ENCODE measurements around the gene ETV4. TPM values are rescaled to one million over a fixed set of nuclear protein-coding genes. Genes with fewer than 3 reads are reported as not detected.

Gene ETV4
- total and polyA plus RNA-seq, 2 of the 13 experiments (the other 11 are each of a cell fraction or from before 2014, with no cell fraction given) = 128 to 330 TPM

DNA sequence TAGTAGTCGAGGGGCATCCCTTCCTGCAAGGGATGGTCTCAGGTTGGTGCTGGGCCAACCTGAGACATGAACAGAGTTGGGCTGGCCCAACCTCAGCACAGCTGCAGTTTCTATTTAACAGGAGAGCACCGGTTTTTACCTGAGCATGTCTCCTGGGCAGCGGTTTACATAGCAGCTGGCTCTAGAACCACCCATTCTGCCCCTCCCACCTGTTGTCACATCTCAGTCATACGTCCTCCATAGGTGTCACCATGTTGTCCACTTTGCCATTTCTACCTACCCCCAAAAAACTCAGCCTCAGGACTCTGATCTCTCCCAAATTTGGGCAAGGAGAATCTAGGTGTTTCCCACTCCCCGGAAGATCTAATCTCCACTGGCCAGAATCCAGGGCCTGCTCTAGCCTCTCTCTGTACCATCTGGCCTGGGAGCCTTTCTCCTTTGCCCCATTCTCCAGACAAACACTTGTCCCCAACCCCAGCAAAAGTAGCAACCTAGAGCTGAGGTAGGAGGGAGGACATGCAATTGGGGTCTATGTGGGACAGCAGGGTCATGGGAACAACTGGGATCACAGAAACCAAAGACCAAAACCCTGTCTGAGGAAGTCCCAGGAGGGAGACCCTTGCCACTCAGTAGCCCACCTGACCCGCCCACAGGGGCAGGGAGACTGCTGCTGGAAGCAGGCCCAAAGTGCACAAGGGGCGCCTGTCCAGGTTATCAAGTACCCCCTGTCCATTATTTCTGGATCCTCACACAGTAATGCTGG is 19.1 kb downstream of the ETV4 start (continued):
- TF ChIP-seq, protein P1, sequence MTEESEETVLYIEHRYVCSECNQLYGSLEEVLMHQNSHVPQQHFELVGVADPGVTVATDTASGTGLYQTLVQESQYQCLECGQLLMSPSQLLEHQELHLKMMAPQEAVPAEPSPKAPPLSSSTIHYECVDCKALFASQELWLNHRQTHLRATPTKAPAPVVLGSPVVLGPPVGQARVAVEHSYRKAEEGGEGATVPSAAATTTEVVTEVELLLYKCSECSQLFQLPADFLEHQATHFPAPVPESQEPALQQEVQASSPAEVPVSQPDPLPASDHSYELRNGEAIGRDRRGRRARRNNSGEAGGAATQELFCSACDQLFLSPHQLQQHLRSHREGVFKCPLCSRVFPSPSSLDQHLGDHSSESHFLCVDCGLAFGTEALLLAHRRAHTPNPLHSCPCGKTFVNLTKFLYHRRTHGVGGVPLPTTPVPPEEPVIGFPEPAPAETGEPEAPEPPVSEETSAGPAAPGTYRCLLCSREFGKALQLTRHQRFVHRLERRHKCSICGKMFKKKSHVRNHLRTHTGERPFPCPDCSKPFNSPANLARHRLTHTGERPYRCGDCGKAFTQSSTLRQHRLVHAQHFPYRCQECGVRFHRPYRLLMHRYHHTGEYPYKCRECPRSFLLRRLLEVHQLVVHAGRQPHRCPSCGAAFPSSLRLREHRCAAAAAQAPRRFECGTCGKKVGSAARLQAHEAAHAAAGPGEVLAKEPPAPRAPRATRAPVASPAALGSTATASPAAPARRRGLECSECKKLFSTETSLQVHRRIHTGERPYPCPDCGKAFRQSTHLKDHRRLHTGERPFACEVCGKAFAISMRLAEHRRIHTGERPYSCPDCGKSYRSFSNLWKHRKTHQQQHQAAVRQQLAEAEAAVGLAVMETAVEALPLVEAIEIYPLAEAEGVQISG (CRISPR knock-in tag; IDR thresholded peaks at IDR 0.05) = peak; percentile 35; the same call in 1 of the 2 replicates
- no peak for TF ChIP-seq ZNF652 (CRISPR knock-in tag; IDR thresholded peaks at IDR 0.05; ENCODE audit: borderline replicate concordance, low read depth)
- TF ChIP-seq, protein P2, sequence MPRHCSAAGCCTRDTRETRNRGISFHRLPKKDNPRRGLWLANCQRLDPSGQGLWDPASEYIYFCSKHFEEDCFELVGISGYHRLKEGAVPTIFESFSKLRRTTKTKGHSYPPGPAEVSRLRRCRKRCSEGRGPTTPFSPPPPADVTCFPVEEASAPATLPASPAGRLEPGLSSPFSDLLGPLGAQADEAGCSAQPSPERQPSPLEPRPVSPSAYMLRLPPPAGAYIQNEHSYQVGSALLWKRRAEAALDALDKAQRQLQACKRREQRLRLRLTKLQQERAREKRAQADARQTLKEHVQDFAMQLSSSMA (CRISPR knock-in tag; IDR thresholded peaks at IDR 0.05) = no peak
- TF ChIP-seq, protein P3, sequence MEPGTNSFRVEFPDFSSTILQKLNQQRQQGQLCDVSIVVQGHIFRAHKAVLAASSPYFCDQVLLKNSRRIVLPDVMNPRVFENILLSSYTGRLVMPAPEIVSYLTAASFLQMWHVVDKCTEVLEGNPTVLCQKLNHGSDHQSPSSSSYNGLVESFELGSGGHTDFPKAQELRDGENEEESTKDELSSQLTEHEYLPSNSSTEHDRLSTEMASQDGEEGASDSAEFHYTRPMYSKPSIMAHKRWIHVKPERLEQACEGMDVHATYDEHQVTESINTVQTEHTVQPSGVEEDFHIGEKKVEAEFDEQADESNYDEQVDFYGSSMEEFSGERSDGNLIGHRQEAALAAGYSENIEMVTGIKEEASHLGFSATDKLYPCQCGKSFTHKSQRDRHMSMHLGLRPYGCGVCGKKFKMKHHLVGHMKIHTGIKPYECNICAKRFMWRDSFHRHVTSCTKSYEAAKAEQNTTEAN (CRISPR knock-in tag; conservative IDR thresholded peaks at IDR 0.05) = 0 out of 2 replicates have a peak, but pooled peaks have one; percentile 33
- no peak for TF ChIP-seq NR2F1 (CRISPR knock-in tag; IDR thresholded peaks at IDR 0.05)
- TF ChIP-seq ZNF333 (CRISPR knock-in tag; IDR thresholded peaks at IDR 0.05; ENCODE audit: borderline replicate concordance) = no peak
- TF ChIP-seq ATF1 (CRISPR knock-in tag; IDR thresholded peaks at IDR 0.05) = 0 out of 2 replicates have a peak, but pooled peaks have one; percentile 32
- TF ChIP-seq U2AF1 (optimal IDR thresholded peaks at IDR 0.05; ENCODE audit: low read depth, low read length) = no peak
- TF ChIP-seq DPF2 (CRISPR knock-in tag; IDR thresholded peaks at IDR 0.05; ENCODE audit: borderline replicate concordance, low read depth) = no peak
- TF ChIP-seq, protein P4, sequence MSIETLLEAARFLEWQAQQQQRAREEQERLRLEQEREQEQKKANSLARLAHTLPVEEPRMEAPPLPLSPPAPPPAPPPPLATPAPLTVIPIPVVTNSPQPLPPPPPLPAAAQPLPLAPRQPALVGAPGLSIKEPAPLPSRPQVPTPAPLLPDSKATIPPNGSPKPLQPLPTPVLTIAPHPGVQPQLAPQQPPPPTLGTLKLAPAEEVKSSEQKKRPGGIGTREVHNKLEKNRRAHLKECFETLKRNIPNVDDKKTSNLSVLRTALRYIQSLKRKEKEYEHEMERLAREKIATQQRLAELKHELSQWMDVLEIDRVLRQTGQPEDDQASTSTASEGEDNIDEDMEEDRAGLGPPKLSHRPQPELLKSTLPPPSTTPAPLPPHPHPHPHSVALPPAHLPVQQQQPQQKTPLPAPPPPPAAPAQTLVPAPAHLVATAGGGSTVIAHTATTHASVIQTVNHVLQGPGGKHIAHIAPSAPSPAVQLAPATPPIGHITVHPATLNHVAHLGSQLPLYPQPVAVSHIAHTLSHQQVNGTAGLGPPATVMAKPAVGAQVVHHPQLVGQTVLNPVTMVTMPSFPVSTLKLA (IDR thresholded peaks at IDR 0.05) = no peak
- TF ChIP-seq HIVEP1 (CRISPR knock-in tag; IDR thresholded peaks at IDR 0.05) = peak; percentile 31; the same call in 1 of the 2 replicates
- no peak for TF ChIP-seq SIN3B (IDR thresholded peaks at IDR 0.05; ENCODE audit: low read length)
- no peak for TF ChIP-seq CBX5 (CRISPR knock-in tag; IDR thresholded peaks at IDR 0.05; ENCODE audit: borderline replicate concordance)
- no peak for TF ChIP-seq KMT2B (CRISPR knock-in tag; IDR thresholded peaks at IDR 0.05)
- TF ChIP-seq, protein P5, sequence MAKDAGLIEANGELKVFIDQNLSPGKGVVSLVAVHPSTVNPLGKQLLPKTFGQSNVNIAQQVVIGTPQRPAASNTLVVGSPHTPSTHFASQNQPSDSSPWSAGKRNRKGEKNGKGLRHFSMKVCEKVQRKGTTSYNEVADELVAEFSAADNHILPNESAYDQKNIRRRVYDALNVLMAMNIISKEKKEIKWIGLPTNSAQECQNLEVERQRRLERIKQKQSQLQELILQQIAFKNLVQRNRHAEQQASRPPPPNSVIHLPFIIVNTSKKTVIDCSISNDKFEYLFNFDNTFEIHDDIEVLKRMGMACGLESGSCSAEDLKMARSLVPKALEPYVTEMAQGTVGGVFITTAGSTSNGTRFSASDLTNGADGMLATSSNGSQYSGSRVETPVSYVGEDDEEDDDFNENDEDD (CRISPR knock-in tag; IDR thresholded peaks at IDR 0.05; ENCODE audit: borderline replicate concordance) = no peak
